Mucosa of rectum (tissue), 2 donors: ENCODE results near the gene SH3TC2.

Experiments used
- H3K27ac ChIP-seq, 2 donors: one replicate each; pipeline ENCODE4 v1.7.0; 2013; ENCODE audit warnings: inconsistent platforms in 2 of 2, low read depth in 2 of 2, low read length in 2 of 2
- H3K27me3 ChIP-seq, 2 donors: one replicate each; pipeline ENCODE4 v1.7.0; 2013; ENCODE audit warnings: low read length in 2 of 2; ENCODE audit not compliant: control insufficient read depth in 2 of 2, insufficient read depth in 2 of 2
- H3K36me3 ChIP-seq, 2 donors: one replicate each; pipeline ENCODE4 v1.7.0; 2013; ENCODE audit warnings: low read length in 2 of 2; ENCODE audit not compliant: control insufficient read depth in 2 of 2, insufficient read depth in 2 of 2
- H3K4me1 ChIP-seq, 2 donors: one replicate each; pipeline ENCODE4 v1.7.0; 2013; ENCODE audit warnings: low read length in 2 of 2, mild to moderate bottlenecking in 1 of 2; ENCODE audit not compliant: control insufficient read depth in 2 of 2, insufficient read depth in 2 of 2
- H3K4me3 ChIP-seq, 2 donors: one replicate each; pipeline ENCODE4 v1.7.0; 2013; ENCODE audit warnings: low read length in 2 of 2
- H3K9ac ChIP-seq, 2 donors: one replicate each; pipeline ENCODE4 v1.7.0; 2013; ENCODE audit warnings: low read length in 2 of 2, low read depth in 1 of 2, mild to moderate bottlenecking in 1 of 2
- H3K9me3 ChIP-seq, 2 donors: one replicate each; pipeline ENCODE4 v1.7.0; 2013; ENCODE audit warnings: low read length in 2 of 2; ENCODE audit not compliant: control insufficient read depth in 2 of 2
- donor health status: healthy.
- donor health status: Normal muscosa, but diverticular disease.

Gene SH3TC2

DNA sequence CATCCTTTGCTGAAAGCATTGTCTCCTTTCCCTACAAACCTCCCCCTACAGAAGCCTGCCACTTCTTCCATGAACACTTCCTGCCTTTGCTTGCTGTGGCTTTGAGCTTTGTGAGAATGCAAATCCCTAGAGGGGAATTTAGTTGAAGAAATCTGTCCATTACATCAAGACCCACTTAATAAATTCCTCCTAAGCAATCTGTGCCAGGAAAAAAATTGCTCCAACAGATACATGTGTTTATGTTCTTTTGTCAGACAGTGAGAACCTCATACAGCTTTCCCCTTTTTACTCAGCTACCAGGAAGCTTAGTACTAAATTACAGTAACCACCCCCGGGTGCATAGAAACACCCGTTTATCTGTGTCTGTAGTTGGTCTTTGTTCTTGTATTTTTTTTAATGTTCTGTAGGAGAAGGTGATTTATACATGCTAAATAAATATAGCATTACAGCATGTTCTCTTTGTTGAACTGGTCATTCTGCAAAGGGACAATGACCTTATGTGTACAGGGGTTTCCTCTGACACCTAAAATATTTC is 43.9 kb downstream of the SH3TC2 start:
- Histone ChIP-seq H3K9me3 (no peaks in the 10 kb centered on the region), H3K27me3 (no peaks in the 10 kb centered on the region), H3K4me1 (no peaks in the 10 kb centered on the region), H3K9ac (no peak overlapping the region), H3K36me3 (no peaks in the 10 kb centered on the region), H3K4me3 (no peak overlapping the region), H3K27ac (no peak overlapping the region)

DNA sequence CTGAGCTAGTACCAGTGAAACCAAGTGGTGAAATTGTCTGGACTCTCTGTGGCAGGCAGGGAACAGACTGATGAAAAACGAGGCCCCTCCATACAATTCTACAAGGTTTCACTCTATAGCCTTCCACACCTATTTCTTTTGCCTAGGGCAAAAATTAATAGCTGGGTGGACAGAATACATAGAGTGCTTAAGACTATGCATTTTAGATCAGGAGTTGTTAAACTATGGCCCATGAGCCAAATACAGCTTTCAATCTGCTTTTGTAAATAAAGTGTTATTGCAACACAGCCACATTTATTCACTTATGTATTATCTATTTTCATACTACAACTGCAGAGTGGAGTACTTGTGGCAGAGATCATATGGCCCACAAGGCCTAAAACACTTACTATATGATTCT is 45.2 kb downstream of the SH3TC2 start:
- Histone ChIP-seq H3K4me1 (no peaks in the 10 kb centered on the region), H3K27ac (no peak overlapping the region), H3K9me3 (no peaks in the 10 kb centered on the region), H3K4me3 (no peak overlapping the region), H3K27me3 (no peaks in the 10 kb centered on the region), H3K36me3 (no peaks in the 10 kb centered on the region), H3K9ac (no peak overlapping the region)

DNA sequence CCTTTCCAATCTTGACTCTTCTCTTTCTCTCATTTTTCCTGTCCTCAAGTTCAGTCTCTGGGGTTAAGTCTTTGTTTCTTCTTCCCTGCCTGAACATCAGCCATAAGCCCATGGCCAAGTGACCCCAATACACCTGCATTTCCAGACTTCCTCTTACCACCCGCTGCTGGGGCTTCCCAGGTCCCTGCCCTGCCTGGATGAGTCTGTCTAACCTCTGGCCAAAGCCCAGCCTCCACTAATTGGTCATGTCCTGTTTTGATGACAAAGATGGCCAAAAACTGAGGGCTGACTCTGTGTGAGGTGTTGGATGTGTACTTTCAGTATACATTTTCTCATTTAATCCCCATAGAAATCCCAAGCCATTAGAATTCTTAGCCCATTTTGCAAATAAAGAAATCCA is 47.3 kb downstream of the SH3TC2 start:
- Histone ChIP-seq H3K36me3 (no peaks in the 10 kb centered on the region), H3K27ac (no peak overlapping the region), H3K27me3 (no peaks in the 10 kb centered on the region), H3K4me1 (no peaks in the 10 kb centered on the region), H3K4me3 (no peak overlapping the region), H3K9ac (no peak overlapping the region), H3K9me3 (no peaks in the 10 kb centered on the region)

DNA sequence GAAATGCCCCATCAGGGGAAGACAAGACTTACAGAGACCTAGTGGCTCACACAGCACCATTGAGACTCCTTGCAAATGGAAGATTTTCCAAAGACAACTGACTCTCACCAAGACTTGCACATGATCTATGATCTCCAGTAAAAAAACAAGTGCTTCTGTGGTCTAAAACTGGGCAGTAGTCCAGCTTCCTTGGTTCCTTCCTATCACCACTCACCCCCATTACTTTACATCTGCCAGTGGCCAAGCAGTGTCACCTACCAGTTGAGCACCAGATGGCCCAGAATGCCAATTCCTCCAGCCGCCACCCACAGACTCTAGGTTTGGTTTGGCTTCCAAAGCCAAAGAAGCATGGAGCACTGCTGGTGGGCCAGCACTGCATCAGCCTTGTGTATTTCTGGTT is 47.7 kb downstream of the SH3TC2 start:
- no peak overlapping the region for H3K4me3 ChIP-seq
- H3K4me1 ChIP-seq, result no peaks in the 10 kb centered on the region
- H3K36me3 ChIP-seq, result no peaks in the 10 kb centered on the region
- H3K27me3 ChIP-seq, result no peaks in the 10 kb centered on the region
- no peak overlapping the region for H3K27ac ChIP-seq
- H3K9ac ChIP-seq, result no peak overlapping the region
- no peaks in the 10 kb centered on the region for H3K9me3 ChIP-seq

DNA sequence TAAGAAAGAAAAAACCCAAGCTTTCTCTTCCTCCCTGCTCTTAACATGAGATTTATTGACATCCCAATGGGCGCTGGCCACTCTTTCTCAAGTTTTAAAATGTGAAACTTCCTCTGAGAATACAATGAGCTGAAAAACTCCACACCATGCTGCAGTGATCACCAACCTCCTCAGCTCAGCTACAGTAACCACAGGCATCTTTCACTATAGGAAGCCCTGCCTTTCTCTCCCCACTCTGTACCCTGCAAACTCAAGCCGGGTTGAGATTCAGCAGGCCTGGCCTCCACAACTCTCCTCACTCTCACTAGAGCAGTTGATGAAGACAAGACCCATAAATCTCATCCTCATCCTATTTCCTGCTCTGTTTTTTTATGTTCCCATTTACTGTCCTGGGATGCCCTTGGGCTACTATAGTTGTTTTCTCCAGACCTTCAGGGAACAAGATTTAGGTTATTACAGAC is 48.3 kb downstream of the SH3TC2 start:
- Histone ChIP-seq H3K36me3 (no peaks in the 10 kb centered on the region), H3K27ac (no peak overlapping the region), H3K4me3 (no peak overlapping the region), H3K4me1 (no peaks in the 10 kb centered on the region), H3K27me3 (no peaks in the 10 kb centered on the region), H3K9ac (no peak overlapping the region), H3K9me3 (no peaks in the 10 kb centered on the region)

DNA sequence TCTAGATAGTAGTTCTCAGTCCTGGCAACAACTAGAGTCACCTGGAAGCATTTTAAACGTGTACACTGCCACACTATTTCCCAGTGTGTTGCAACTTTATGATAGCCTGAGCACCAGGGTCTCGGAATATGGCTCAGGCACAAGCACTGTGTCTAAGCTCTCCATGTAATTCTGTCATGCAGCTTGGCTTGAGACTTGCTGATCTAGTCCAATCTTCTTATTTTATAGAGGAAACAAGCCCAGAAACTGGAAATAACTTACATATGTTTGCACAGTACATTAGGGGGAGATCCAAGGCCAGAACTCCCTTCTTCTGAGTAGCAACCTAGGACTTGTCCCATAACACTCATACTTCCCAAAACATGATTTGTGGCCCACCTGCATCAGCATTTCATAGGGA is 49.1 kb downstream of the SH3TC2 start:
- no peaks in the 10 kb centered on the region for H3K4me1 ChIP-seq
- H3K9me3 ChIP-seq, result no peaks in the 10 kb centered on the region
- no peaks in the 10 kb centered on the region for H3K36me3 ChIP-seq
- no peaks in the 10 kb centered on the region for H3K27me3 ChIP-seq
- H3K9ac ChIP-seq, result no peak overlapping the region
- no peak overlapping the region for H3K27ac ChIP-seq
- H3K4me3 ChIP-seq, result no peak overlapping the region

DNA sequence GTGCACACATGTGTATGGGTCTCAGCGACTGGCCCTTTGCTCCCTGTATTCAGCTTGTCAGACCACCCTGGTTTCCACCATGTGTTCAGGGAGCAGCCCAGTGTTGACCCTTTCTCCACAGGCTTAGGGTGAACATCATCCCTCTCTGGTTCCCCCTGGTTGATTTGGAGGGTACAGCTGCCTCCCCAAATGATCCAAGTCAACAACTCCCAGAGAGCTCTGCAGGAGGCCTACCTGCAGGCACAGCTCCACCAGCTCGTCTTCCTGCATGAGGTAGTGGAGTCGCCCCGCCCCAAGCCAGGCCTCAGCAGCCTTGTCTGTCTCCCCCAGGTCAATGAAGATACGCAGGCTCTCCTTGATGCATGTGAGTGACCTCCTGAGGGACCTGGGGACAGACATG is 50.5 kb downstream of the SH3TC2 start:
- Histone ChIP-seq H3K9ac (no peak overlapping the region), H3K9me3 (no peaks in the 10 kb centered on the region), H3K27me3 (no peaks in the 10 kb centered on the region), H3K4me1 (no peaks in the 10 kb centered on the region), H3K4me3 (no peak overlapping the region), H3K36me3 (no peaks in the 10 kb centered on the region), H3K27ac (no peak overlapping the region)

DNA sequence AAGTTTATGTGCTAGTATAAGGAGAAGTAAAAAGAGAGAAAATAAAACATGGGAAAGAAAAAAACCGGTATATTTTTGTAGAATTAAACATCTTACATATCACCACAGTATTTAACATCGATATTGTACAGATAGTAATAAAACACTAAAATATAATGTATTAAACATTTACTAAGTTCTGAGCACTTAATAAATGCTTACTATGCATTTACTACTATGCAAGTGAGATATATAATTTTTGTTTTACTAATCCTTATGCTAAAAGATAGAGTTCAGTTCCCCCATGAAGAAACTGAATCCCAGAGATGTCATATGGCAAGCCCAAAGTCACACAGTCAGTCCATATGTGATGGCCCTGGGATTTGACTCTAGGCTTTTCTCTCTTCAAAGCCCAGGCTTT is 51.1 kb downstream of the SH3TC2 start:
- no peaks in the 10 kb centered on the region for H3K4me1 ChIP-seq
- no peaks in the 10 kb centered on the region for H3K27me3 ChIP-seq
- no peak overlapping the region for H3K9ac ChIP-seq
- H3K36me3 ChIP-seq, result no peaks in the 10 kb centered on the region
- no peak overlapping the region for H3K27ac ChIP-seq
- H3K9me3 ChIP-seq, result no peaks in the 10 kb centered on the region
- no peak overlapping the region for H3K4me3 ChIP-seq

DNA sequence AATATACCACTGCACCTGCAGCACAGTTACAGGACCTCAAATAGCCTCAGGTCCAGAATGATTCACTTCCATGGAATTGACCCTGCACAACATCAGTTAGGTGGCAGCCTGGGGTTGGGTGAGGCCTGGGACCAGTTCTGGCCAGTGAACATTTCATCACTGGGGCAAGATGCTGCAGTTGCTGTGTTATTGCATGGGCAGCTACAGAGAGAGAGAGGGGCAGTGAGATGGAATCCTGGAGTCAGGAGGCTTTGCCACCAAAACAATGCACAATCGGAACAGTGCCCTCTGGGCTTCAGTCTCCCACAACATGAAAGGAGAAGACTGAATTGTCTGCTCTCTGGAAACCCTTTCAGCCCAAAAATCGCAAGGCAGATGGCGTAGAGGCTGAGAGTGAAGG is 51.8 kb downstream of the SH3TC2 start:
- Histone ChIP-seq H3K4me1 (no peaks in the 10 kb centered on the region), H3K9ac (no peak overlapping the region), H3K4me3 (no peak overlapping the region), H3K36me3 (no peaks in the 10 kb centered on the region), H3K27me3 (no peaks in the 10 kb centered on the region), H3K27ac (no peak overlapping the region), H3K9me3 (no peaks in the 10 kb centered on the region)

DNA sequence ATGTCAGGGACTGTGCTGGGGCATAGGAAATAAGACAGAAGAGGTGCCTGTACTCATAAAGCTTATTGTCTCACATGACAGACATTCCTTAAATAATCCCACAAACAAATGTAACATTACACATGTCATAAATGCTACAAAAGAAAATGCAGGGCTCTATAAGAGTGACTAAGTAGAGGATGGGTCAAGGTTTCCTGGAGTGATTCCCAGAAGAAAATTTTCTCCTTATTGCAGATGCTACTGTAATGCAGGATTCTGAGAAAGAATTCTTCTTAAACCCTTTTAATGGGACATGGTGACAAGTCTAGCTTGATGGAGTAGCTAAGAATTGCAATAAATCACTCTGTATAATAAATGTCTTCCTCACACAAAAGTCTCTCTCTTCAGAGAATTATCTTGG is 55.7 kb downstream of the SH3TC2 start:
- Histone ChIP-seq H3K4me3 (no peak overlapping the region), H3K36me3 (no peaks in the 10 kb centered on the region), H3K9ac (no peak overlapping the region), H3K9me3 (no peaks in the 10 kb centered on the region), H3K4me1 (peaks cover 0 to 3% of the 10 kb centered on the region in 2 donors), H3K27ac (no peak overlapping the region), H3K27me3 (no peaks in the 10 kb centered on the region)

DNA sequence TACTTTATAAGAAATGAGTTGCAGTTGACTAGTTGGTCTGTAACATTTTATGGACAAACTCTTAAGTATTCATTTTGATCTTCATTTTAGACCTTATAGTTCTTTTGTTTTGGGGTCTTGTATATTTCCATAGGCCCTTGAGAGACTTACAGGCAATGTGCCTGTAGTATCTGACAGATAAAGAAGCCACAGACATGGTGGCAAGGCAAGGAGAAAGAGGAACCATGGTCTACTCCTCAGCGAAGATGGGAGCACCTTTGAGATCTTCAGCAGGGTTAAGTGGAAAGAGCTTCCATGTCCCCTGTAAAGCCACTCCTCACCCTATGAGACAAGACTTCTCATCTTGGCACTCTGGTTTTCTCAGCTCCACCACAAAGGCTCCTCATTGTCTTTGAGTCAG is 56.4 kb downstream of the SH3TC2 start:
- no peak overlapping the region for H3K27ac ChIP-seq
- H3K27me3 ChIP-seq, result no peaks in the 10 kb centered on the region
- no peak overlapping the region for H3K4me3 ChIP-seq
- H3K4me1 ChIP-seq, result peaks cover 0 to 3% of the 10 kb centered on the region in 2 donors
- no peak overlapping the region for H3K9ac ChIP-seq
- no peaks in the 10 kb centered on the region for H3K9me3 ChIP-seq
- no peaks in the 10 kb centered on the region for H3K36me3 ChIP-seq
